Panc1 (cell line): ENCODE measurements around the gene RFX8.

Source experiments
- CTCF ChIP-seq: fragments of 450-650 bp; IDR thresholded peaks from 2 replicates; pipeline ENCODE4 v1.5.1; 2017; ENCODE audit warnings: mild to moderate bottlenecking
- POLR2AphosphoS5 ChIP-seq: IDR thresholded peaks from 2 replicates; pipeline ENCODE4 v1.6.1; 2012; ENCODE audit warnings: mild to moderate bottlenecking, low read depth, low read length, moderate library complexity
- REST ChIP-seq, 2 experiments: IDR thresholded peaks; 2 replicates each; pipeline ENCODE4 v1.6.1; 2011 to 2012; ENCODE audit warnings: low read depth in 2 of 2, control low read depth in 1 of 2, low read length in 1 of 2, mild to moderate bottlenecking in 1 of 2, moderate library complexity in 1 of 2; ENCODE audit not compliant: insufficient read depth in 1 of 2
- TCF7L2 ChIP-seq: IDR thresholded peaks from 2 replicates; pipeline ENCODE4 v1.6.1; 2011; ENCODE audit warnings: mild to moderate bottlenecking, low read depth, low read length, inconsistent platforms

GRCh38 chr2:101403745-101404144, 71.2 kb downstream of the RFX8 start:
- TF ChIP-seq CTCF (no peak), REST (IDR thresholded peaks at IDR 0.05; ENCODE audit: insufficient read depth in 1 of 2, low read depth in 2 of 2, low read length in 1 of 2) (no peak), POLR2AphosphoS5 (no peak), TCF7L2 (no peak)
